Thoracic aorta (tissue), 2 donors: ENCODE measurements around the gene TMEM115. TPM values are rescaled to one million over a fixed set of nuclear protein-coding genes. Genes with fewer than 3 reads are reported as not detected.

Source experiments
- ATAC-seq: fragments of 150-250 bp; one replicate; pipeline ENCODE4 v1.8.0; 2017; ENCODE audit warnings: low read depth; ENCODE audit not compliant: insufficient number of reproducible peaks, low FRiP score
- DNase-seq: peaks from one replicate; pipeline ENCODE4 v3.0.0-alpha.2; 2020; ENCODE audit warnings: low spot score
- H3K27ac ChIP-seq, 2 donors: fragments of 200-600 bp; sonication (generic); 1 replicate in 1 of 2; 2 replicates in 1 of 2; pipeline ENCODE4 v1.5.1; 2016; ENCODE audit warnings: mild to moderate bottlenecking in 2 of 2, moderate library complexity in 2 of 2
- H3K27me3 ChIP-seq: fragments of 200-600 bp; sonication (generic); replicated peaks from 2 replicates; pipeline ENCODE4 v1.6.0; 2016; ENCODE audit warnings: mild to moderate bottlenecking; ENCODE audit not compliant: insufficient read depth
- H3K36me3 ChIP-seq: fragments of 200-600 bp; sonication (generic); one replicate; pipeline ENCODE4 v1.5.1; 2016
- H3K4me1 ChIP-seq, 2 donors: fragments of 200-600 bp; sonication (generic); 1 replicate in 1 of 2; 2 replicates in 1 of 2; pipeline versions ENCODE4 v1.5.1 to v1.6.0; 2016; ENCODE audit warnings: low read depth in 2 of 2, mild to moderate bottlenecking in 1 of 2; ENCODE audit not compliant: control insufficient read depth in 1 of 2
- H3K4me3 ChIP-seq: fragments of 200-600 bp; sonication (generic); 2 replicates; pipeline ENCODE4 v1.5.1; 2016; ENCODE audit warnings: mild to moderate bottlenecking
- H3K9me3 ChIP-seq: fragments of 200-600 bp; sonication (generic); 2 replicates; pipeline ENCODE4 v1.5.1; 2016
- total RNA-seq, 2 donors: library from RNA; depleted of rRNA; stranded (reverse); fragments of >200 nt; gene quantifications; one replicate each; pipeline versions ENCODE4 v1.1.0 to v1.2.3, GENCODE V29; 2016
- TF ChIP-seq, protein P1 (sequence below): fragments of 200-600 bp; sonication (generic); IDR thresholded peaks from one replicate; pipeline ENCODE4 v1.5.1; 2019; ENCODE audit warnings: antibody characterized with exemption

TMEM115 gene
- total RNA-seq, 2 donors from 2014 or later, result 55.0 to 57.7 TPM

DNA sequence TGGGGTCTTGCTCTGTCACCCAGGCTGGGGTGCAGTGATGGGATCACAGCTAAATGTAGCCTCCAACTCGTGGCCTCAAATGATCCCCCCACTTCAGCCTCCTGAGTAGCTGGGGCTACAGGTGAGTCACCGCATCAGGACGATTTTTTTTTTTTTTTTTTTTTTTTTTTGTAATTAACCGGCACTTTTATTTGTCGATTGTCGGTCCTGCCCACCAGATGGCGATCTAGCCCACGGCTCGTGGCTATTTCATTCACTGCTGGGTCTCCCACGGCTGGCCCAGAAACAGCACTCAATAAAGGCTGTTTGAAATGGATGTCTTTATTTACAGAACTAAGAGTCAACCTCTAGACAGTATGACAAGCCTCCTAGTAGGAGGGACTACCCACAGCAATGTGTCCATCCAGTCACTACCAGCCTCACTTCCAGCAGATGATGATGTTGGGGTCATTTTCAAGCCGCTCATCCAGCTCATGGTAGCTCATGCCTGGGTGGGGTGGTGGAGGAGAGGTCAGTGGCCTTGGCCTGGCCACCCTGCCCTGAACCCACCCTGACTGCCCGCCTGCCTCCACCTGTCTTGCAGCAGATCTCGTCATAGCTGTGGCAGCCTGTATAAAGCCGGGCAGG is 12.0 kb downstream of the TMEM115 start:
- Histone ChIP-seq H3K27ac (peak overlapping the region in 1 of 2 donors; percentile 9), H3K27me3 (no peaks in the 10 kb centered on the region), H3K36me3 (peaks cover 9% of the 10 kb centered on the region), H3K4me1 (peaks cover 16 to 44% of the 10 kb centered on the region in 2 donors), H3K9me3 (no peaks in the 10 kb centered on the region), H3K4me3 (no peak overlapping the region)
- ATAC-seq (no peak), DNase-seq (no peak)
- TF ChIP-seq, protein P1, sequence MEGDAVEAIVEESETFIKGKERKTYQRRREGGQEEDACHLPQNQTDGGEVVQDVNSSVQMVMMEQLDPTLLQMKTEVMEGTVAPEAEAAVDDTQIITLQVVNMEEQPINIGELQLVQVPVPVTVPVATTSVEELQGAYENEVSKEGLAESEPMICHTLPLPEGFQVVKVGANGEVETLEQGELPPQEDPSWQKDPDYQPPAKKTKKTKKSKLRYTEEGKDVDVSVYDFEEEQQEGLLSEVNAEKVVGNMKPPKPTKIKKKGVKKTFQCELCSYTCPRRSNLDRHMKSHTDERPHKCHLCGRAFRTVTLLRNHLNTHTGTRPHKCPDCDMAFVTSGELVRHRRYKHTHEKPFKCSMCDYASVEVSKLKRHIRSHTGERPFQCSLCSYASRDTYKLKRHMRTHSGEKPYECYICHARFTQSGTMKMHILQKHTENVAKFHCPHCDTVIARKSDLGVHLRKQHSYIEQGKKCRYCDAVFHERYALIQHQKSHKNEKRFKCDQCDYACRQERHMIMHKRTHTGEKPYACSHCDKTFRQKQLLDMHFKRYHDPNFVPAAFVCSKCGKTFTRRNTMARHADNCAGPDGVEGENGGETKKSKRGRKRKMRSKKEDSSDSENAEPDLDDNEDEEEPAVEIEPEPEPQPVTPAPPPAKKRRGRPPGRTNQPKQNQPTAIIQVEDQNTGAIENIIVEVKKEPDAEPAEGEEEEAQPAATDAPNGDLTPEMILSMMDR, result peak; percentile 48

DNA sequence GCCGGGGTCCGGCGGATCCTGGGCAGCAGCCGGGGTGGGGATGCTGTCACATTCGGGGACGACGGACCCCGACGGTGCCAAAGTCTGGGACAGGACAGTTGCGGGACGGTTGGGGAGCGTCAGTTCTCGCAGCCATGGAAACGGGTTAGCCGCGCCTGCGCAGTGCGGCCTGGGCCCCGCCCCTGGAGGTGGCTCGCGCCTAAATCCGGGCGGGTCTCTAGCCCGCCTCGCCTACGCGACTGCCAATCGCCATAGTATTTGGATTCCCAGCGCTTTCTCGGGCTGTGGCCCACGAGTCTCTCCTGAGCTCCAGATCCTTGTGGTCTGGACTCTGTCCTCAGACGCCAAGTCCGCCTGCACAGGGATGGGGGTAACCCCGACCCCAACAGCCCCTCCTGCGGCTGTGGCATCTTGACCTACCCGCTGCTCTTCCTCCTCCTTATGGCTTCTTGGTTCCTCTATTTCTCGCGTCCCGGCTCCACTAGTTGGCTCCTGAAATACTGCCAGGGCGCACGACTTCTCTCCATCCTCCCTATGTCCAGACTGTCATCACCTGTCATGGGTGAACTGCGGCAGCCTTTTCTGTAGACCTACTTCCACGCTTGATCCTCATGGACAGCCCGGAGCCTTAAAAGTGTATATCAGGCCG is 13.6 kb downstream of the TMEM115 start, which contains the start of gene ZMYND10:
Gene ZMYND10 (minus strand): TSS at position 147 of the 649 bp plus-strand sequence. CDS start 153 bp downstream, outside the sequence.
- Histone ChIP-seq H3K36me3 (peaks cover 9% of the 10 kb centered on the region), H3K9me3 (no peaks in the 10 kb centered on the region), H3K27me3 (no peaks in the 10 kb centered on the region), H3K4me3 (peak within 1 kb of the TSS; percentile 66), H3K4me1 (peaks cover 14 to 43% of the 10 kb centered on the region in 2 donors), H3K27ac (no peak within 1 kb of the TSS)
- ATAC-seq (no peak), DNase-seq (no peak)
- TF ChIP-seq, protein P1, result no peak

DNA sequence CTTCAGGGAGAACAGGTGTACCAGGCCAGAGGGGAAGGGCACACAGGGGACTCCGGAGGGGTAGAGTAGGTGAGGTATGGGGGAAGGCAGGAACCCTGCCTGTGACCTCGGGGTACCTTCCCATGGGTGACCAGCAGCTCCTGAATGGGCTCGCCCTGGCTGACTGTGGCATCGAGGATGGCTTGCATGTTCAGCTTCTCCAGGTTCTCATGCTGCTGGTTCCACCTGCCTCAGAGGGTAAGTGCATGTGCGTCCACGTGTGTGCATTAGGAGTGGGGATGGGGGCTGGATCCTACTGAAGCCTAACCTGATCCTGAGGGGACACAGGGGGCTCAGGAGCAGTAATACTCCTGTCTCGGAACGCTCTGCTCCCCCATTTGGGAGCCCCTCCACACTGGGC is 14.3 kb downstream of the TMEM115 start:
- TF ChIP-seq, protein P1, result no peak
- H3K4me1 ChIP-seq, result peaks cover 14 to 45% of the 10 kb centered on the region in 2 donors
- no peak for DNase-seq
- H3K27me3 ChIP-seq, result no peaks in the 10 kb centered on the region
- H3K27ac ChIP-seq, result no peak overlapping the region
- no peaks in the 10 kb centered on the region for H3K9me3 ChIP-seq
- peaks cover 9% of the 10 kb centered on the region for H3K36me3 ChIP-seq
- H3K4me3 ChIP-seq, result peak overlapping the region; percentile 66
- no peak for ATAC-seq

DNA sequence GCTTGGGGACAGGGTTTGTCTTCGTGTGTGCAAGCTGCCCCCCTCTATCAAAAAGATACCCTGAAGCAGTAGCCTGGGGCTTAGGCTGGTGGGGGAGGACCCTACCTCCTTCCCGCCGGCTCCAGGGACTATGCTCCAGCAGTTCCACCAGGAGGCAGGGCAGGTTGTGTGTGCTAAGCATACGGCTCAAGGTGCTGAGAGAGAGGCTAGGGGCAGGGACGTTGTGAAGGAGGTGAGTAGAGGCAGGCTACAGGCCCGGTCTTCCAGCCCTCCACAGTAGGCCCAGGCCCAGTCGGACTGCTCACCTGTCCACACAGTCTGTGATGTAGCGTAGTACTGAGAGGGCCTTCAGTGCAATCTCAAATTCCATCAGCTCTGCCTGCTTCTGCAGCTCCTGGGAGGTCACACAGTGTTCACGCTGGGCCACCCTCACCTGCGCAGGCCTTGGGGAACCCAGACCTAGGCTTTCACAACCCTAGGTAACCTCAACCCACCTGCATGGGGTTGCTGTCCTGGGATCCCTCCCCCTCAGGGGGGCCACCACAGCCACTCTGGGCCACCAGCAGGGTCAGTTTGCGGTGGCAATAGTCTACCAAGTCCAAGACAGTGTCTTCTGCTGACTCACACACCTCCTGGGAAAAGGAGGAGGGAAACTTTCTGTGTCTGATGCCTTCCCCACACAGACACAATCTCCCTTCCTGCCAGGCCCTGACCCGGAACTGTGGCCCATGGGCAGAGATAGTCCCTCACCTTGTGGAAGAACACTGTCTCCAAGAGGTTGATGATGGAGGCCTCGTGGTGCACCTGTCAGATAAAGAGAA is 16.3 kb downstream of the TMEM115 start:
- no peak overlapping the region for H3K4me3 ChIP-seq
- no peaks in the 10 kb centered on the region for H3K9me3 ChIP-seq
- ATAC-seq (no peak), DNase-seq (no peak)
- H3K27me3 ChIP-seq, result no peaks in the 10 kb centered on the region
- H3K36me3 ChIP-seq, result peaks cover 7% of the 10 kb centered on the region
- H3K27ac ChIP-seq, result no peak overlapping the region
- TF ChIP-seq, protein P1, result no peak
- H3K4me1 ChIP-seq, result peaks cover 21 to 49% of the 10 kb centered on the region in 2 donors
